Stimulated activated CD8-positive, alpha-beta memory T cell treated with anti-CD3 and anti-CD28 coated beads, Interleukin-12 subunit alpha, Interleukin-12 subunit beta, amount 100 ng/mL, for 24 hours (primary cell): ENCODE results near the gene CISD3.

Experiments
- DNase-seq: peaks from one replicate; pipeline ENCODE4 v3.0.0-alpha.2; 2020; ENCODE audit errors: extremely low read depth

CISD3 gene

DNA sequence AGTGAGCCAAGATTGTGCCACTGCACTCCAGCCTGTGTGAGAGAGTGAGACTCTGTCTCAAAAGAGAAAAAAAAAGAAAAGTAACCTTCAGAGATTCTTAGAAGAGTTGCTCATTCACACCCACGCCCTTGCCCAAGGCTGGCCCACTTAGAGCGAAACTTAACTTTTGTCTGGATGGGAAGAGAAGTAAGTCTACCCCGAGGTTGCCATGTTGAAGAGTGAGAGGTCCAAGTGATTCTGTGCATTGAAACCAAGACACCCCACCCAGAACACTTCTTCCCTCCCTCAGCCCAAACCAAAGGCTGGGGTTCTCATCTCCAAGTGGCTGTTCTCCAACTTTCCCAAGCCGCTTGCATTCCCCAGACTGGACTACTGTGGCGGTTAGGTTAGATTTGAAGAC lies 2.4 kb upstream of the CISD3 start:
- no peak for DNase-seq

DNA sequence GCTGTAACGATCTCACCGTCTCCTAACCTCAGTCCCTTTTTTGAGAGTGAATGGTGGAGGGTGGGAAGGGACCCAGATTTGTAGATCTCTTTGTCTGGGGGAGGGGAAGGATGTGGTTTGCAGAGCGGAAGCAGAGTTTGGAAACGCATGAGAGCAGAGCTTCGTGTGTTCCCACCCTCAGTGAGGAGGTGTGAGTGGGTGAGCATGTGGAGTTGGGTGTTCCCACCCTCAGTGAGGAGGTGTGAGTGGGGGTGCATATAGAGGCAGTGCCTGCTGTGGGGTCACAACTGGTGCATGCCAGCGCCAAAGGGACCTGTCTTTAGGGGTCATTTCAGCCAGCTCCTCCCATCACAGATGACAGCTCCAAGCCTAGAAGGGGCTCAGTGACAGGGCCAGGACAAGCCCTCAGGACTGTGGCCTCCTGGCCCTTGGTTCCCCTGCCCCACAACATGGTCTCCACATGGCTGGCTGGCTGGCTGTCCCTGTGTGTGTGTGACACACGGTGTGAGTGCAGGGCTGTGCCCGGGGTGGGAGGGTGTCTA lies 1.8 kb upstream of the CISD3 start:
- no peak for DNase-seq

DNA sequence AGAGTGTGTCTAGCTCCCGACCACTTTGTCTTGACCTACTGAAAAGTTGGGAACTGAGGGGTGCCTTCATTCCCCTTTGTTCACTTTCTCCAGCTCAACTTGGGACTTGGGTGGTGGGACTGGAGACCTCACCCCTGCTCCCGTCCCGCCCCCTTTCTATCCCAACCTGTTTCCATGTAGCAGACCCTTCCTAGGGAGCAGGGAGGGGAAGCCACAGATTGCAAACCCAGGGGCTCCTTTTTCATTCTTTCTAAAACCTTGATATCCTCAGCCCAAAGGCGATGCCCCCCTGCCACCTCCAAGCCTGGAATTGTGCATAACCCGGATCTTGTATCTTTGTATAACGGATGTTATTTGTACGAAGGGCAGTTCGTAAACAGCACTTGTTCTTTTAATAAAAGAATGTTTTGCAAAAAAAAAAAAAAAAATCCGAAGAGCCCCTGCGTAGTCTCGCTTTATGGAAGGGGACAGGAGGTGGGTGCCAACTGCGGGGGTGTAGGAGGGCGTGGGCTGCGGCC lies 714 bp upstream of the CISD3 start:
- no peak for DNase-seq

DNA sequence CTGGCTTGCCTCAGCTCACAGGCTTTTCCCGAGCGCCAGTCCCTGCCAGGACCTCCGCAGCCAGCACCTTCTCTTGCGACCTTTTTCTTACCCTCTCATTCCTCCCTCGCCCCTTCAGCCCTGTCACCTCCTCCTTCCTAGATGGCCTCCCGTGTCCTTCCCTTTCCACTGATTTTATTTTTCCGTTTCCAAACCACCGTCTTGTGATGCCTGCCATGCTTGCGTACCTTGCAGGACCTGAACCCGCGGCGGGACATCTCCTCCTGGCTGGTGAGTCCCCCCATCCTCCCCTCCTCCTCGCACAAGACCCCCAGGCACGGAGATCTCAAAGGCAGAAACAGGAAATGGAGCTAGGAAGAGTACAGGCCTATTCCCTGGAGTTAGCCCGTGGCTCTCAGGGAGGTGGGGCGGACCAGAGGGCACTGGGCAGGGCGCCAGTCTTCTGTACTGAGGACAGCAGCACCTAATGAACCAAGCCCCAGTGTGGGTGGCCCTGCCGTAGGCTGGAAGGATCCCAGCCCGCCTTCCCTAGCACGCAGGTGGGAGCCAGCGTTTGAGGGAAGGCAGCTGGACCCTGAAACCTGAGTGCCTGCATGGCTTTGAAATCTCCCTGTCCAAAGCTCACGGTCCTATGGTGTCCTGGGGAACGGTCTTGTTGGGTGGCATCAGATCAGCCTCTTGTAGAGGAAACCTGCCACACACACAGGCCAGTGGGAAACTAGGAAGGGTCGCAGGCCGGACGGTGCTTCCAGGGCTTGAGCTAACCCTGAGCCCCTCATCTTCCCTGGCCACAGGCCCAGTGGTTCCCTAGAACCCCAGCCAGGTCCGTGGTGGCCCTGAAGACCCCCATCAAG lies 612 bp downstream of the CISD3 start:
- DNase-seq, result no peak

DNA sequence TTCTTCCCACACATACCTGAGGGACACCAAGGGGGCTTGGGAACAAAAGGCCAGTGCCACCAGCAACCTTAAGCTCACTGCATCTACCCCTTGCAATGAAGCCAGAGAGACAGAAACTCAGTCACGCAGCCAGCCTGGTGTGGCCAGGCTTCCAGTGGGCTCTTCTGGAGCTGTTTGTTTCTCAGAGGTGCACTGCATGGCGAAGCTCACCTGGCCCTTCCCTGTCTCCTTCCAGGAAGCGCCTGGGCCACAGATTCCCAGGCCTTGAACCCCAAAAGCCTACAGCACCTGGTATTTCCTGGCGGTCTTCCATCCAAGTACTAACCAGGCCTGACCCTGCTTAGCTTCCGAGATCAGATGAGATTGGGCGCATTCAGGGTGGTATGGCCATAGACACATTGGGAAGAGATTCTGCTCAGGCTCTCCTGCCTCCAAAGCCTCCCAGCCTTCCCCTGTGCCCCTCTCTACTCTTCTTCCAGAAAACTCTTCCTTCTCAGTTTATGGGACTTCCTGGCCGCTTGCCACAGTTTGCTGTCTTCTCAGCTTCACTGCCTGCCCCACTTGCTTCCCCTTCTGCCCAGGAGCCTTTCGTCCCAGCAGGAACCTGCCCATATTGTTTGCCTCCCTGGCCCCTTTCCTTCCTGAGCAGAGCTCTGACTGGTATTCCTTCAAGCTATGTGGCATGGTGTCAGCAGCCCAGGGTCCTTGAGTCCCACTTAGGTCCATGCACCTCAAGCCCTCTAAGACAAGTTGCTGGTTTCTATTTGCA lies 1.6 kb downstream of the CISD3 start:
- DNase-seq, result no peak

DNA sequence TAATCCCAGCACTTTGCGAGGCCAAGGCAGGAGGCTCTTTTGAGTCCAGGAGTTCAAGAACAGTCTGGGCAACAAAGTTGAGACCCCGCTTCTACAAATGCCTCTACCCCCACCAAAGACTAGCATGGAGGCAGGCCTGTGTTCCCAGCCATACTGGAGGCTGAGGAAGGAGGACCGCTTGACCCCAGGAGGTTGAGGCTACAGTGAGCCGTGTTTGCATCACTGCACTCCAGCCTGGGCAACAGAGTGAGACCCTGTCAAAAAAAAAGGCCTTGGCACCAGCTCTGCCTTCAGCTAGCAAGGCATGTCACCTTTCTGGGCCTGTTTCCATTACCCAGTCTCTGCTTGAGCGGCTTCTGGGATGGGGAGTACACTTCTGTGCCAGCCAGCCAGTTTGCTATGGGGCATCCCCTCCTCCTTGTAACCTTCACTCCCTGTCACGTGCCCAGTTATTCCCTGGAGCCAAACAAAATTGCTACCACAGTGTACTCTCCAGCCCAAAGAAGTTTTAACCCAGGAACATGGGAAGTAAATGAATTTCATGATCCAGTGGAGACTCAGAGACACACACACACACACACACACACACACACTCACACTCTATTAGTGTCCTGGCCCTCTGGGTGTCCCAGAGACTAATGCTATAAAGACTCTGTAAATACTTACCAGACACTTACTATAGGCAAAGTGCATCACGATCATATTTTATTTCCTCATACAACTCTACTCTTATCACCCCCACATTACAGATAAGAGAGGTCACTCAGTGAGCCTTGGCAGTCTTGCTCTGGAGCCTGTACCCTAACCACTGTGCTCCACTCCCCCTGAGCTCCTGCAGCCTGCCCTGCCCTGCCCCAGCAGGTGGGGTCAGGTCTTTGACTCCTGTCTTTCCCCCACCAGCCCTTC lies 2.5 kb downstream of the CISD3 start:
- DNase-seq, result no peak

DNA sequence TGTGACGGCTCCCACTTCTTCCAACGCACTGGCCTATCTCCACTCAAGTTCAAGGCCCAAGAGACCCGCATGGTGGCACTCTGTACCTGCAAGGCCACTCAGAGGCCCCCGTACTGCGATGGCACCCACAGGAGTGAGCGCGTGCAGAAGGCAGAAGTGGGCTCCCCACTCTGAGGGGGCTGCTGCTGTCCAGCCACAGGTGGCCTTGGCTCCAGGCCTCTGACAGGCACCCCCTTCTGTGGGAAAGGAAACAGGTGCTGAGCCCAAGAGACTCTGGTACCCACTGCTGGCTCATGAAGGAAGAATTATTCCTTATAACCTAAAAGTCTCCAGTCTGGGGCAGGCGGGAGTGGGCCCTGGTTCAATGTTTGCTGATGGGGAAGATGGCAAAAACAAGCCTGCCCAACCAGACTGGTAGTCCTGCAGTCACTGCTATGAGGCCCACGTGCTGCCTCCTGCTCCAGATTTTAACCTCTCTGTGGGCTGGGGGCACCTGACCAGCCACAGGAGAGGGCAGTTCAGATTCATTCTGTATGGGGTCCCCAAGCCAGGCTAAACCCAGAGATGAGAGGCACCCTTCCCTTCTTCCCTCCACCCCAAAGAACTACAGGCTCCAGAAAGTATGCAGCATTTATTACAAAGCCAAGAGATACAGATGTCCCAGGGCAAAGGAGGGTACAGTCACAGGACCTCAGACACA lies 3.3 kb downstream of the CISD3 start:
- DNase-seq, result no peak

DNA sequence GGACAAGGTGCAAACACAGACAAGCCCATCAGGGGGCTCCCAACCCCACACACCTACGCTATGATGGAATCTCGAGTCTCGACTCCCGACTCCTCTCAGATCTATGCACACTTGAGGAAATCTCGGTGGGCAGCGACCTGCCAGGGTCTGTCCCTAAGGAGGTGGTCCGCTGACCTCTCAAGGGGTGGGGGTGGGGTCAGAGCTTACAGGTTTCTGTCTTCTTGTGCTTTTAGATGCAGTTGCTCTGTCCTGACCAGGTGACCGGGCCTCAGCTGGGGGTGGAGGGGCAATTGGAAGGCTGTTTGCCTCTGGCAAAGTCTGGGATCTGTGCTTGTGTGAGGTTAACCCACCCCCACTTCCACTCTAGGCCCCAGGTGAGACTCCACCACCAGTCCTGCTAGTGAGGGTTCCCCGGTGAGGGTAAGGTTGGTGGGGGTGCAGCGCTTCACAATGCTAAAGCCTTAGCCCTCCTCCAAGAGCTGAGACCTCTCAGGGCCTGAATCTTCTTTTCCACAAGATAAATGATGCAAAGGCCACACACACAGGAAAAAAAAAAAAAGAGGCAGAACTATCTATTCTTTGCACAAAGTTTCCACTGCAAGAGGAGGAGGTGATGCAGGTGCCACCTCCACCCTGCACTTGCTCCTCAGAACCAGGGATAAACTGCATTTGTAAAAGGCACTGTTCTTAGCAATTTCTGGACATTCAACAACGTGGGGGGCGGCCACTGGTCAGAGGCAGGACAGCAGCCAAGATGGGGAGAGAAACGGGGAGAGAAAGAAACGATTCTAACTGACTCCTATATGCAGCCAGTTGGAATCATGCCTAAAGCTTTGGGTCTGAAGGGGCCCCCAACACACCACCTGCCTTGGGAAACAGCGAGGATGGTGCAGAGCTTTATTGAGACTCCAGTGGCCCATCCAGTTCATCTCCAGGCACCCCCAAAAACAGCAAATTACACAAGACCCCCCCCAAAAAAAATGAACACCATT lies 4.1 kb downstream of the CISD3 start:
- DNase-seq, result no peak

DNA sequence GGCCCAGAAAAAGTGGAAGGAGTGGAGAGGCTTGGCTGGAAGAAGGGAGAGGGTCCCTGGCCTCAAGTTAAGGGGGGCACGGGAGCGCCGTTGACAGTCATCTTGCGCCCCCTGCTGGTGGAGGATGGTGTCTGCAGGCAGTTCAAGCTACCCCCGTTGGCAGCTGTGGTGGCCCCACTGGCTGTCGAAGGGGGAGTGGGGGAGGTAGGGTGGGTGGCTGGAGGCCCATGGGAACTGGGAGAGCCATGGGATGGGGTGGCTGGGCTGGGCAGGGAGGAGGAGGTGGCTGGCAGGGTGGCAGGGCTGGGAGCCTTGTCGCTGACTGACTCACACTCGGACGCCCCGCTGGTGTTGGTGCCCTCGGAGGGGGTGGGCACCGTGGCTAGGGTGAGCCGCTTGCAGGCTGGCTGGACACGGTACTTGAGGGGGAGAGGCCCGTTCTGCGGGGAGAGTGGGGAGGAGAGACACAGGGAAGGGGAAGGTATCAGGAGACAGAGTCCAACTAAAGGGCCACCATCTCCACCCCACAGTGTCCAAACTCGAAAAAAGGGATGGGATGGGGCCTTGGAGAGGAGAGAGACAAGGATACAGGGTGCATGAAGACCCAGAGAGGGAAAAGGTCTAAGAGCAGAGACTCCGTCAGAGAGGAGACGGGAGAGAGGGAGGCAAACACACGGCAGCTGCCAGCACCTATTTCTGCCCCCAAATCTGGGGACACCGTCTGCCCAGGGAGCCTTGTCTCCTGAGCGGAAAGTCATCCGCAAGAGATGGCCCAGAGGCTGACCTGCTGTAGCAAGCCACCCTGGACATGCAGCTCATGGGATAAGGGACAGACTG lies 5.2 kb downstream of the CISD3 start:
- DNase-seq, result peak; percentile 55

DNA sequence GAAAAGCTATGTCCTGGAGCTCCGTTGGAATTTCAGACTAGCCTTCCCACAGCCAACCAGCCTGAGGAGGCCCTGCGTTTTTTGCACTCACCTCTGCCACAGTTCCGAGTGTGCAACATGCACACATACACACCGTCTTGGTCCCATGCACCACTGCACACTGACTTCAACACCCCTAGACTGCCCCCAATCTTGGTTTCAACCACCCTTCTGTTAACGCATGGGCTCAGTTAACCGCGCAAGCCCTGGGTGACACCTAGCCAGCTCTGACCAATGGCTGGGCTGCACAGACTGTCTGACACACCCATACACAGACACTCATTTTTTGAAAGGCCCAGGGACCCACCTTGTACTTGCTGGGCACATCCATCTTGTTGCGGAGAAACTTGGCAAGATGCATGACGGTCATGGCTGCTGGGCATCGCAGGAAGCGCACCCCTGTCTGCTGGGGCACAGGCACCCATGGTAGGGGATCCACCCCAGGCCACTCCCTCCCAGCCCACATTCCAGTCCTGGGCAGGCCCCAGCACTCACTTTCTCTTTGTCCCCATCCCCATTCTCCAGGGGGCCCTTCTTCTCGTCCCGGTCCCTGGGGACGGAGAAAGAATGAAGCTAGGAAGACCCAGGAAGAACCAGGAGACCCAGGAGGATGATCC lies 8.0 kb downstream of the CISD3 start:
- no peak for DNase-seq

DNA sequence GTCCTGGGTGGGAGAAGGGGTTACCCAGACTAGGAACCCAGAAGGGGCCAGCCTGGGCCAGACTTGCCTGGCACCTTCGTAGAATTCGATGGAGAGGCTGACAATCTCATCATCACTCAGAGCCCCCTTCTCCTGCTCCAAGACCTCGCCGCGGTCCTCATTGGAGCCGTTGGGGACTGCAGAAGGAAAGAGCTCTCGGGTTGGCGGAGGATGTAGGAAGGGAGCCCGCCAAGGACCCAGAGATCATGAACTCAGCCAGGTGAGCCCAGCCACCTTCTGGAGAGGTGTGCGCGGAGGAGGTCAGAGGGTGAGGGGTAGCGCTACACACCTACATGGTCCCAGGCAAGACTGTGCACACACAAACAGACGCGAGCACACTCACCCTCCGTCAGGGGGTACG lies 8.5 kb downstream of the CISD3 start:
- DNase-seq, result no peak

DNA sequence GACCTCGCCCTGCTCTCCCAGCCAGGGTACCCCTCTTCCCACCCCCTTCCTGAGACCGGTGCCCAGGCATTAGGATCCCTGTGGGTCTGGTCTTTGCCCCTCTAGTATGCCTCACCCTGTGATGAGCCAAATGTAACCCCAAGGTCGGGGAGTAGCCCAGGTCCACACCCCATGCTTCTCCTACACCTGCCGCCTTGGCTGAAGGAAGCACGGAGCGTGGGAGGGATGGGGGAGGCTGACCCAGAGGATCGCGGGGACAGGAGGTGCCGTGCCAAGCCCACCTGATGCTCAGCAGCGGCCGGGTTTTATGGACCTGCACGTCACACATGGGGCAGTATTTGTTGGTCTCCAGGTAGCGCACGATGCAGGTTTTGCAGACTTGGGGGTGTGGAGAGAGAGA lies 9.2 kb downstream of the CISD3 start:
- DNase-seq, result no peak

DNA sequence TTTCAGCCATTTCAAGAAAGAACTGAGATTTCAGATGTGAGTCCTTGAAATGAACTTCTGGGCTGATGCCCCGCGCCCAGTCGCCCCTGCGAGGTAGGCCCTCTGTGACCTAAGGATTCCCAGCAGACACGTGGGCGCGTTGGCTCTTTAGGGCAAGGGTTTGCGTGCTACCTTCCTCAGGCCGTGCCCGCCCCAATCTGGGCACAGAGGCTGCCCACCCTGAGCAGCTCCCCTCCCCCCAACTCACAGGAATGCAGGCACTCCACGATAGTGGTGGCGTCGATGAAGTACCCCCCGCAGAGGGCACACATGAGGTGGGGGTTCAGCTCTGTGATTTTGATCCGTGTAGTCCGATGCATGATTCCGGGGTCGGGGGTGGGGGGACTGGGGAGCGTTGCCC lies 9.9 kb downstream of the CISD3 start:
- DNase-seq, result no peak

DNA sequence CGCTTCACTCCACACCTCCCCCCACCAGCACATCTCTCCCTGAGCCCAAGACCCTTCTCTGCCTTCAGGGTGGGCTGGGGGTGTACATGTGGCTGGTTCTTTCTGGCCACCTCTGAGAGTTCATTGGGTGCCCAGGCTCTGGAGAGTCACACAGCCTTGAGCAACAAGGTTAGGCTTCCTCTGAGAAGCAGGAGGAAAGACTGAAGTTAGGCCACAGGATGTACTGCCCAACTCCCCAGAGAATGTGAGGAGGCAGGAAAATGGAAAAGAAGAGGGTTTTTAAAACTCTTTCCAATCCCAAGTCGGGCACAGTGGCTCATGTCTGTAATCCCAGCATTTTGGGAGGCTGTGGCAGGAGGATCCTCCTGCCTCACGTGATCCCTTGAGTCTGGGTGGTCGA lies 10.7 kb downstream of the CISD3 start:
- no peak for DNase-seq

DNA sequence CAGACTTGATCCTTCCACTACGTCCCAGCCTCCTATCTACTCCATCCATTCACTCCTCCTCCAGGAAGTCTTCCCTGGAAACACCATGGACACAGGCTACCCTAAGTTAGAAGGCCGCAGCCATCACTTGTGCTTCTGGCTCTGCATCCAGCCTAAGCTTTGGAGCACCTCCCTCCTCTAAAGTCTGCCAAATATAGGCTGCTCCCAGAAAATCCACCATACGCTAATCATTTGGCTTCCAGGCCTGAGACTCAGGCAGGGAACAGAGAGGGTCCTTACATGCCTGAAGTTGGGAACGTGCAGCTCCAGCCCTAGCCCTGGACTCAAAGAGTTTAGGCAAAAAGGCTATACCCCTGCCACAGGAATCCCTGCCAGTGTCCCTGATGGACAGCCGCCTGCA lies 11.3 kb downstream of the CISD3 start:
- no peak for DNase-seq

DNA sequence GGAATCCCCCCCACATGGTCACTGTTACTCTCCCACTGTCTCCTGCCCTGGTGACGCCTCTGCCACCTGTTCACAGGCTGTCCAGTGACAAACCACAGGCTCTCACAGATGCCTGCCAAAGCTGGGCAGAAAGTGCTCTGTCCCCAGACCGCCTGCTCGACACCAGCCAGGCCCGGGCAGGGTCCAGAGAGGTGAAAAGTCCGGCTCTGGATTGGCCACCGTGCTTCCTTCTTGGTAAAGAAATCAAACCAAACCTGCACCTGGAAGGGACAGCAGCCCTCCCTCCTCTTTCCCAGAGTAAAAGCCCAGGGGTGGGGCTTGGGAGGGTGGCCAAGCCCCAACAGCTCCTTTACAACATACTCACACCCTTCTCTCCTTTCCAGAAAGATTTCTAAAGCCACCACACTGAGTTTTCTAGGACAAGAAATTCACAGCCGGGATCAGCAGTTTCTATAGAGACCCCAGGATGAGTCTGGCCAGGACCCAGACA lies 11.8 kb downstream of the CISD3 start:
- DNase-seq, result no peak

DNA sequence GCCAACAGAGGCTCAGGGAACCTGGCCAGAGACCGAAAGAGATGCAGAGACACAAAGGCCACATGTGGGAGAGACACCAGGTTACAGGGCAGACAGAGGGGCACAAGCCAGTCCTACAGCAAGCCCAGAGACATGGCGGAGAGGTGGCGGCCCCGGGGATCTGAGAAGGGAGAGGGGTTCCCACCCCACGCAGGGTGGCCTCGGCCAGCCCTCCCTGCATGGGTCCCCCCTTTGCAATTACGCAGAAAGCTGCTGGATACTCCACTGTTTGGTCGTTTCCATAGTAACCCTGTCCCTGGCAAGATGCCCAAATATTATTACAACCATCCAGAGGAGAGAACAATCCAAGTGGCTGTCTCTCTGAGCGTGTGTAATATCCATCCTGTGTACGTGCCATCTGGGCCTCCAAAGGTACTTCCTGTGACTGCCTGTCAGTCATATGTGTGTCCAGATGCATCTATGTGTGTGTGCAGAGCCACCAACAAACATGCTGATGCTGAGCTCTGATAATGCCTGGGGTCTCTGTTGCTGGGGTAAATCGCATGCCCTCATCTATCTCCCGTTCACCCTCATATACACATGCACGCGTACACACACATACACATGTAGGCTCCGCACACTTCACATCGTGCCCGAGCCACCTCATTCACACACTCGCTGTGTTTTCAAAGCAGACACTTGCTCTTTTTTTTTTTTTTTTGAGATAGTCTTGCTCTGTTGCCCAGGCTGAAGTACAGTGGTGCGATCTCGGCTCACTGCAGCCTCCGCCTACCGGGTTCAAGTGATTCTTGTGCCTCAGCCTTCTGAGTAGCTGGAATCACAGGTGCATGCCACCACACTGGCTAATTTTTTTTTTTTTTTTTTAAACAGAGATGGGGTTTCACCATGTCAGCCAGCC lies 12.5 kb downstream of the CISD3 start:
- DNase-seq, result no peak
